ENCODE results near the gene FBXL15. TPM values are rescaled to one million over a fixed set of nuclear protein-coding genes. Genes with fewer than 3 reads are reported as not detected.

FBXL15 gene
- total and polyA plus RNA-seq, 2 of the 13 experiments (the other 11 are each of a cell fraction or from before 2014, with no cell fraction given) = 4.3 to 8.3 TPM

DNA sequence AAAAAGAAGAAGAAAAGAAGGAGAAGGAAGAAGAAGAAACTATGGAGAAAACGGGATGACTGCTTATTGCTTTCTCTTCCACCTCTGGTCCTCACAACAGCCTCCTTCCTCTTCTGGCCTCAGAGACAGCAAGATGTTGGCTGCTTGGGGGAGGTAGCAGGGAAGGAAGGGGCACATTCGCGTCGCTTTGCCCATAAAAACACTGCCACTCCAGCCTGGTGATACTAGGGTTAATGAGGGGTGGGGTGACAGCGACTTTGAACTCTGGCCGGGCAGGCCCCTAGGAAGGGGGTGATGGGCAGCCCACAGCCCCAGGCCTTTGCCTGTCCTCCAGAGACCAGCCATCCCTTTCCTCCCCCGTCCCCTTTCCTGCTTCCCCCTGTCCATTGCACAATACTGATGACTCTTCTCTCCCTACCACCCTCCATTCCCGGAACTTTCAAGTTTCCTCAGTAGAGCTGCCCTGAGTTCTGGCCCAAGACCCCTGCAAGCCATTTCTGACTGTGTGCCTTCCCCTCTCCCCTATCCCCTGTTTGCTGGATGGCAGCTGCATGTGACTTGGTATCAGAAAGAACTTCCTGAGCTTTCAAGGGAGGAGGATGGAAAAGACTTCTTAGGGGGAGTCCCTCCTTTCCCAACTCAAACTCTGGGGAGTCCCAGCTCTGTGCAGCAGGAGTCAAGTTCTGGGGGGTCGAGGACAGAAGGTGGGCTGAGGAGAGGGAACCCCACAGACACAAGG lies 13.9 kb downstream of the FBXL15 start (continued):
- TF ChIP-seq, protein P1, sequence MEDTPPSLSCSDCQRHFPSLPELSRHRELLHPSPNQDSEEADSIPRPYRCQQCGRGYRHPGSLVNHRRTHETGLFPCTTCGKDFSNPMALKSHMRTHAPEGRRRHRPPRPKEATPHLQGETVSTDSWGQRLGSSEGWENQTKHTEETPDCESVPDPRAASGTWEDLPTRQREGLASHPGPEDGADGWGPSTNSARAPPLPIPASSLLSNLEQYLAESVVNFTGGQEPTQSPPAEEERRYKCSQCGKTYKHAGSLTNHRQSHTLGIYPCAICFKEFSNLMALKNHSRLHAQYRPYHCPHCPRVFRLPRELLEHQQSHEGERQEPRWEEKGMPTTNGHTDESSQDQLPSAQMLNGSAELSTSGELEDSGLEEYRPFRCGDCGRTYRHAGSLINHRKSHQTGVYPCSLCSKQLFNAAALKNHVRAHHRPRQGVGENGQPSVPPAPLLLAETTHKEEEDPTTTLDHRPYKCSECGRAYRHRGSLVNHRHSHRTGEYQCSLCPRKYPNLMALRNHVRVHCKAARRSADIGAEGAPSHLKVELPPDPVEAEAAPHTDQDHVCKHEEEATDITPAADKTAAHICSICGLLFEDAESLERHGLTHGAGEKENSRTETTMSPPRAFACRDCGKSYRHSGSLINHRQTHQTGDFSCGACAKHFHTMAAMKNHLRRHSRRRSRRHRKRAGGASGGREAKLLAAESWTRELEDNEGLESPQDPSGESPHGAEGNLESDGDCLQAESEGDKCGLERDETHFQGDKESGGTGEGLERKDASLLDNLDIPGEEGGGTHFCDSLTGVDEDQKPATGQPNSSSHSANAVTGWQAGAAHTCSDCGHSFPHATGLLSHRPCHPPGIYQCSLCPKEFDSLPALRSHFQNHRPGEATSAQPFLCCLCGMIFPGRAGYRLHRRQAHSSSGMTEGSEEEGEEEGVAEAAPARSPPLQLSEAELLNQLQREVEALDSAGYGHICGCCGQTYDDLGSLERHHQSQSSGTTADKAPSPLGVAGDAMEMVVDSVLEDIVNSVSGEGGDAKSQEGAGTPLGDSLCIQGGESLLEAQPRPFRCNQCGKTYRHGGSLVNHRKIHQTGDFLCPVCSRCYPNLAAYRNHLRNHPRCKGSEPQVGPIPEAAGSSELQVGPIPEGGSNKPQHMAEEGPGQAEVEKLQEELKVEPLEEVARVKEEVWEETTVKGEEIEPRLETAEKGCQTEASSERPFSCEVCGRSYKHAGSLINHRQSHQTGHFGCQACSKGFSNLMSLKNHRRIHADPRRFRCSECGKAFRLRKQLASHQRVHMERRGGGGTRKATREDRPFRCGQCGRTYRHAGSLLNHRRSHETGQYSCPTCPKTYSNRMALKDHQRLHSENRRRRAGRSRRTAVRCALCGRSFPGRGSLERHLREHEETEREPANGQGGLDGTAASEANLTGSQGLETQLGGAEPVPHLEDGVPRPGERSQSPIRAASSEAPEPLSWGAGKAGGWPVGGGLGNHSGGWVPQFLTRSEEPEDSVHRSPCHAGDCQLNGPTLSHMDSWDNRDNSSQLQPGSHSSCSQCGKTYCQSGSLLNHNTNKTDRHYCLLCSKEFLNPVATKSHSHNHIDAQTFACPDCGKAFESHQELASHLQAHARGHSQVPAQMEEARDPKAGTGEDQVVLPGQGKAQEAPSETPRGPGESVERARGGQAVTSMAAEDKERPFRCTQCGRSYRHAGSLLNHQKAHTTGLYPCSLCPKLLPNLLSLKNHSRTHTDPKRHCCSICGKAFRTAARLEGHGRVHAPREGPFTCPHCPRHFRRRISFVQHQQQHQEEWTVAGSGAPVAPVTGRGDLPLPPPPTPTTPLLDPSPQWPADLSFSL (CRISPR knock-in tag; IDR thresholded peaks at IDR 0.05) = no peak
- TF ChIP-seq ZNF468 (CRISPR knock-in tag; IDR thresholded peaks at IDR 0.05) (no peak), ZNF446 (CRISPR knock-in tag; IDR thresholded peaks at IDR 0.05) (0 out of 2 replicates have a peak, but pooled peaks have one; percentile 26), NCOA2 (CRISPR knock-in tag; IDR thresholded peaks at IDR 0.05) (0 out of 2 replicates have a peak, but pooled peaks have one; percentile 40), MTA1 (CRISPR knock-in tag; IDR thresholded peaks at IDR 0.05; ENCODE audit: borderline replicate concordance) (peak; percentile 14; the same call in 1 of the 2 replicates), BHLHE40 (IDR thresholded peaks at IDR 0.05; ENCODE audit: low read length) (0 out of 2 replicates have a peak, but pooled peaks have one; percentile 24), ERF (CRISPR knock-in tag; IDR thresholded peaks at IDR 0.05) (peak; percentile 53; the same call in 1 of the 2 replicates), EEA1 (CRISPR knock-in tag; IDR thresholded peaks at IDR 0.05; ENCODE audit: borderline replicate concordance) (no peak), KAT7 (CRISPR knock-in tag; IDR thresholded peaks at IDR 0.05; ENCODE audit: borderline replicate concordance) (peak; percentile 35), ZNF3 (CRISPR knock-in tag; IDR thresholded peaks at IDR 0.05) (no peak), ZNF558 (CRISPR knock-in tag; IDR thresholded peaks at IDR 0.05; ENCODE audit: borderline replicate concordance) (no peak), ZBTB7A (CRISPR knock-in tag; IDR thresholded peaks at IDR 0.05) (peak; percentile 90; the same call in 1 of the 2 replicates)
- TF ChIP-seq, protein P2, sequence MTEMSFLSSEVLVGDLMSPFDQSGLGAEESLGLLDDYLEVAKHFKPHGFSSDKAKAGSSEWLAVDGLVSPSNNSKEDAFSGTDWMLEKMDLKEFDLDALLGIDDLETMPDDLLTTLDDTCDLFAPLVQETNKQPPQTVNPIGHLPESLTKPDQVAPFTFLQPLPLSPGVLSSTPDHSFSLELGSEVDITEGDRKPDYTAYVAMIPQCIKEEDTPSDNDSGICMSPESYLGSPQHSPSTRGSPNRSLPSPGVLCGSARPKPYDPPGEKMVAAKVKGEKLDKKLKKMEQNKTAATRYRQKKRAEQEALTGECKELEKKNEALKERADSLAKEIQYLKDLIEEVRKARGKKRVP (CRISPR knock-in tag; IDR thresholded peaks at IDR 0.05) = no peak; a peak in 1 of 4 replicates
- TF ChIP-seq, protein P3, sequence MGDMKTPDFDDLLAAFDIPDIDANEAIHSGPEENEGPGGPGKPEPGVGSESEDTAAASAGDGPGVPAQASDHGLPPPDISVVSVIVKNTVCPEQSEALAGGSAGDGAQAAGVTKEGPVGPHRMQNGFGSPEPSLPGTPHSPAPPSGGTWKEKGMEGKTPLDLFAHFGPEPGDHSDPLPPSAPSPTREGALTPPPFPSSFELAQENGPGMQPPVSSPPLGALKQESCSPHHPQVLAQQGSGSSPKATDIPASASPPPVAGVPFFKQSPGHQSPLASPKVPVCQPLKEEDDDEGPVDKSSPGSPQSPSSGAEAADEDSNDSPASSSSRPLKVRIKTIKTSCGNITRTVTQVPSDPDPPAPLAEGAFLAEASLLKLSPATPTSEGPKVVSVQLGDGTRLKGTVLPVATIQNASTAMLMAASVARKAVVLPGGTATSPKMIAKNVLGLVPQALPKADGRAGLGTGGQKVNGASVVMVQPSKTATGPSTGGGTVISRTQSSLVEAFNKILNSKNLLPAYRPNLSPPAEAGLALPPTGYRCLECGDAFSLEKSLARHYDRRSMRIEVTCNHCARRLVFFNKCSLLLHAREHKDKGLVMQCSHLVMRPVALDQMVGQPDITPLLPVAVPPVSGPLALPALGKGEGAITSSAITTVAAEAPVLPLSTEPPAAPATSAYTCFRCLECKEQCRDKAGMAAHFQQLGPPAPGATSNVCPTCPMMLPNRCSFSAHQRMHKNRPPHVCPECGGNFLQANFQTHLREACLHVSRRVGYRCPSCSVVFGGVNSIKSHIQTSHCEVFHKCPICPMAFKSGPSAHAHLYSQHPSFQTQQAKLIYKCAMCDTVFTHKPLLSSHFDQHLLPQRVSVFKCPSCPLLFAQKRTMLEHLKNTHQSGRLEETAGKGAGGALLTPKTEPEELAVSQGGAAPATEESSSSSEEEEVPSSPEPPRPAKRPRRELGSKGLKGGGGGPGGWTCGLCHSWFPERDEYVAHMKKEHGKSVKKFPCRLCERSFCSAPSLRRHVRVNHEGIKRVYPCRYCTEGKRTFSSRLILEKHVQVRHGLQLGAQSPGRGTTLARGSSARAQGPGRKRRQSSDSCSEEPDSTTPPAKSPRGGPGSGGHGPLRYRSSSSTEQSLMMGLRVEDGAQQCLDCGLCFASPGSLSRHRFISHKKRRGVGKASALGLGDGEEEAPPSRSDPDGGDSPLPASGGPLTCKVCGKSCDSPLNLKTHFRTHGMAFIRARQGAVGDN (CRISPR knock-in tag; IDR thresholded peaks at IDR 0.05) = peak; percentile 74
- TF ChIP-seq, protein P4, sequence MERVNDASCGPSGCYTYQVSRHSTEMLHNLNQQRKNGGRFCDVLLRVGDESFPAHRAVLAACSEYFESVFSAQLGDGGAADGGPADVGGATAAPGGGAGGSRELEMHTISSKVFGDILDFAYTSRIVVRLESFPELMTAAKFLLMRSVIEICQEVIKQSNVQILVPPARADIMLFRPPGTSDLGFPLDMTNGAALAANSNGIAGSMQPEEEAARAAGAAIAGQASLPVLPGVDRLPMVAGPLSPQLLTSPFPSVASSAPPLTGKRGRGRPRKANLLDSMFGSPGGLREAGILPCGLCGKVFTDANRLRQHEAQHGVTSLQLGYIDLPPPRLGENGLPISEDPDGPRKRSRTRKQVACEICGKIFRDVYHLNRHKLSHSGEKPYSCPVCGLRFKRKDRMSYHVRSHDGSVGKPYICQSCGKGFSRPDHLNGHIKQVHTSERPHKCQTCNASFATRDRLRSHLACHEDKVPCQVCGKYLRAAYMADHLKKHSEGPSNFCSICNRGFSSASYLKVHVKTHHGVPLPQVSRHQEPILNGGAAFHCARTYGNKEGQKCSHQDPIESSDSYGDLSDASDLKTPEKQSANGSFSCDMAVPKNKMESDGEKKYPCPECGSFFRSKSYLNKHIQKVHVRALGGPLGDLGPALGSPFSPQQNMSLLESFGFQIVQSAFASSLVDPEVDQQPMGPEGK (CRISPR knock-in tag; IDR thresholded peaks at IDR 0.05) = peak; percentile 84

Measured in HepG2 (cell line).